Activated T-cell treated with anti-CD3 and anti-CD28 coated beads for 4 hours (primary cell): ENCODE measurements around the gene UBALD2.
"Not testable (repeated sequence)": the region's sequence is repeated elsewhere in the genome, so short reads cannot be mapped to it uniquely, and the experiment has no call there.

Experiments
- DNase-seq: peaks from one replicate; pipeline ENCODE4 v3.0.0-alpha.2; 2020

The UBALD2 gene

GRCh38 chr17:76266244-76266938 lies 1.2 kb downstream of the UBALD2 start:
- DNase-seq, result no peak

GRCh38 chr17:76267051-76267576 lies 2.0 kb downstream of the UBALD2 start:
- no peak for DNase-seq

- DNase-seq, result not testable (repeated sequence)
These were observed 2.4 kb downstream of the UBALD2 start for GRCh38 chr17:76267581-76268001.

- peak; percentile 66 for DNase-seq
These were observed 3.0 kb downstream of the UBALD2 start for GRCh38 chr17:76268015-76268749.

- no peak for DNase-seq
These were observed 4.1 kb downstream of the UBALD2 start for GRCh38 chr17:76268991-76269981.

- no peak for DNase-seq
These were observed 5.0 kb downstream of the UBALD2 start for GRCh38 chr17:76270127-76270592.

GRCh38 chr17:76270770-76271668 lies 5.9 kb downstream of the UBALD2 start:
- no peak for DNase-seq

- DNase-seq, result peak; percentile 76
These were observed 6.8 kb downstream of the UBALD2 start for GRCh38 chr17:76271669-76272540.

GRCh38 chr17:76272541-76273444 lies 7.6 kb downstream of the UBALD2 start:
- no peak for DNase-seq

GRCh38 chr17:76273445-76274111 lies 8.4 kb downstream of the UBALD2 start:
- no peak for DNase-seq

GRCh38 chr17:76274112-76274956 lies 9.2 kb downstream of the UBALD2 start:
- DNase-seq, result no peak

- DNase-seq, result no peak
These were observed 10.4 kb downstream of the UBALD2 start for GRCh38 chr17:76275382-76276068.

GRCh38 chr17:76276069-76276431 lies 10.9 kb downstream of the UBALD2 start:
- DNase-seq, result no peak

- no peak for DNase-seq
These were observed 11.5 kb downstream of the UBALD2 start for GRCh38 chr17:76276461-76277299.

- no peak for DNase-seq
These were observed 12.4 kb downstream of the UBALD2 start for GRCh38 chr17:76277300-76278267.
